ENCODE measurements around the gene MAML3. TPM values are rescaled to one million over a fixed set of nuclear protein-coding genes. Genes with fewer than 3 reads are reported as not detected.

Gene MAML3
- total RNA-seq, 2 experiments from 2014 or later: 2.0 to 2.4 TPM

DNA sequence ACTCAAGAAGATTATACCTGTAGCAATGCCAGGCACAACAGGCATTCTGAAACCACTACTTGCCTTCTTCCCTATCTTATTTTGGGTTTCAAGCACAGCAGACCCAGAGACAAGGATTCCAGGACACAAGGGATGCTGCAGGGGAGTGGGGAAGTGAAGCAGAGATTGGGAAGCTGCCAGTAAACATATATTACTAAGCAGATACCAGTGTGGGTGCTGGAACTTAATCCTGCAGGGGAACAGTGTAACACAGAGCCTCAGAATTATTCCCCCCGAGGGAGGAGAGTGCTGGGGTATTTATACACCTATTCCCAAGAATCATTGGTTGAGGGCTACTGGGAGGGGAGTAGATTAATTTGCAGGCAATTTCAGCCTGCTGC, 33.3 kb upstream of the MAML3 start:
- DNase-seq (no peak), ATAC-seq (no peak)
- Mint-ChIP-seq H3K4me3 (no peak overlapping the region), H3K4me1 (ENCODE audit: low read depth) (no peaks in the 10 kb centered on the region), H3K27ac (no peak overlapping the region), H3K27me3 (peaks cover 1% of the 10 kb centered on the region), H3K9me3 (no peaks in the 10 kb centered on the region), H3K36me3 (ENCODE audit: low read depth) (no peaks in the 10 kb centered on the region)
- CTCF ChIA-PET: no interaction called here
- POLR2A ChIA-PET: no interaction called here
- intact Hi-C loops (cut with micrococcal nuclease): no loop called here
- TF ChIP-seq, protein P1, sequence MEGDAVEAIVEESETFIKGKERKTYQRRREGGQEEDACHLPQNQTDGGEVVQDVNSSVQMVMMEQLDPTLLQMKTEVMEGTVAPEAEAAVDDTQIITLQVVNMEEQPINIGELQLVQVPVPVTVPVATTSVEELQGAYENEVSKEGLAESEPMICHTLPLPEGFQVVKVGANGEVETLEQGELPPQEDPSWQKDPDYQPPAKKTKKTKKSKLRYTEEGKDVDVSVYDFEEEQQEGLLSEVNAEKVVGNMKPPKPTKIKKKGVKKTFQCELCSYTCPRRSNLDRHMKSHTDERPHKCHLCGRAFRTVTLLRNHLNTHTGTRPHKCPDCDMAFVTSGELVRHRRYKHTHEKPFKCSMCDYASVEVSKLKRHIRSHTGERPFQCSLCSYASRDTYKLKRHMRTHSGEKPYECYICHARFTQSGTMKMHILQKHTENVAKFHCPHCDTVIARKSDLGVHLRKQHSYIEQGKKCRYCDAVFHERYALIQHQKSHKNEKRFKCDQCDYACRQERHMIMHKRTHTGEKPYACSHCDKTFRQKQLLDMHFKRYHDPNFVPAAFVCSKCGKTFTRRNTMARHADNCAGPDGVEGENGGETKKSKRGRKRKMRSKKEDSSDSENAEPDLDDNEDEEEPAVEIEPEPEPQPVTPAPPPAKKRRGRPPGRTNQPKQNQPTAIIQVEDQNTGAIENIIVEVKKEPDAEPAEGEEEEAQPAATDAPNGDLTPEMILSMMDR (IDR thresholded peaks at IDR 0.05): no peak

GRCh38 chr4:140186651-140187315, 32.8 kb upstream of the MAML3 start:
- POLR2A ChIA-PET: no interaction called here
- ATAC-seq: no peak

GRCh38 chr4:140186082-140186438, 32.1 kb upstream of the MAML3 start:
- H3K36me3 Mint-ChIP-seq (ENCODE audit: low read depth): no peaks in the 10 kb centered on the region
- DNase-seq: no peak
- H3K27ac Mint-ChIP-seq: no peak overlapping the region
- POLR2A ChIA-PET: no interaction called here
- H3K9me3 Mint-ChIP-seq: no peaks in the 10 kb centered on the region
- ATAC-seq: no peak
- TF ChIP-seq, protein P1 (IDR thresholded peaks at IDR 0.05): no peak
- no peaks in the 10 kb centered on the region for H3K4me1 Mint-ChIP-seq (ENCODE audit: low read depth)
- CTCF ChIA-PET: interaction anchor here (1.3 to 1.4 kb wide), 2 partner anchors 9 to 174 kb away, joined by 3 to 4 read pairs; no protein-coding TSS in a partner anchor
- intact Hi-C loops (cut with micrococcal nuclease): no loop called here
- H3K27me3 Mint-ChIP-seq: peaks cover 1% of the 10 kb centered on the region
- no peak overlapping the region for H3K4me3 Mint-ChIP-seq

More at GRCh38 chr4:140186651-140187315, 32.8 kb upstream of the MAML3 start:
- TF ChIP-seq, protein P1 (IDR thresholded peaks at IDR 0.05): no peak
- no peak overlapping the region for H3K4me3 Mint-ChIP-seq
- intact Hi-C loops (cut with micrococcal nuclease): no loop called here
- CTCF ChIA-PET: interaction anchor here (1.4 kb wide), 1 partner anchor 9 kb away, joined by 3 read pairs; no protein-coding TSS in a partner anchor
- H3K36me3 Mint-ChIP-seq (ENCODE audit: low read depth): no peaks in the 10 kb centered on the region
- H3K4me1 Mint-ChIP-seq (ENCODE audit: low read depth): no peaks in the 10 kb centered on the region
- no peak for DNase-seq
- no peak overlapping the region for H3K27ac Mint-ChIP-seq
- H3K9me3 Mint-ChIP-seq: no peaks in the 10 kb centered on the region
- peaks cover 1% of the 10 kb centered on the region for H3K27me3 Mint-ChIP-seq

DNA sequence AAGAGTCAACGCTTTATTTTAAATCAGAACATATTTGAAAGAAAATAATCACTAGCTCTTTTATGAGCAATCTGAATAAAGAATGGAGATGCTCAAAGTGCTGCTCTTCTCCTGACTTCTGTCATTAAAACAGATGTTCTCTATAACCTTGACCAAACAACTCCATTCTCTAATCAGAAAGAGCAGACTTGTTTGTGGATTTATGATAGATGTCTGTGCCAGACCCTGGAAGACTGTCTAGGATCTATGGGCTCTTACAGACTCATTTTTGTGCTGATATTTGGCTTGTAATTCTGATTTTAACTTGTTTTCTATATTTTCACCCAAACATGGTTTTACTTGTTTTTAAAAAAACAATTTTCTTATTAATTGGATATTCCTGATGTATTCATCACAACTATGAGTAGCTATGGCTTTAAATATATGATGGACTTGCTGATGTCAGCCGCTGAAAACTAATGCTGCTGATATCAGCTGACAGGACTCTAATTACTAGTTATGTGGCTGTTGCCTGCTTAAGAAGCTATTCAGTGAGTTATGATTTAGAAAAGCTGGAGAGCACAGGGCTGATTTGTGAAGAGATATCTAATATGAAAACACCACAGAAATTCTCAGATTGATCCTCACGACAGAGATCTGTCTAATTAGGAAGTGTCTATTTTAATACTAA, 31.6 kb upstream of the MAML3 start:
- peaks cover 1% of the 10 kb centered on the region for H3K27me3 Mint-ChIP-seq
- H3K4me1 Mint-ChIP-seq (ENCODE audit: low read depth): no peaks in the 10 kb centered on the region
- ChIA-PET CTCF (interaction anchor here (1.3 to 1.4 kb wide), 2 partner anchors 8 to 173 kb away, joined by 3 to 4 read pairs; no protein-coding TSS in a partner anchor), POLR2A (no interaction called here)
- no peak overlapping the region for H3K4me3 Mint-ChIP-seq
- intact Hi-C loops (cut with micrococcal nuclease): no loop called here
- H3K27ac Mint-ChIP-seq: no peak overlapping the region
- H3K36me3 Mint-ChIP-seq (ENCODE audit: low read depth): no peaks in the 10 kb centered on the region
- no peaks in the 10 kb centered on the region for H3K9me3 Mint-ChIP-seq
- TF ChIP-seq, protein P1 (IDR thresholded peaks at IDR 0.05): no peak
- ATAC-seq (no peak), DNase-seq (no peak)

GRCh38 chr4:140183270-140183669, 29.3 kb upstream of the MAML3 start:
- ChIA-PET CTCF (no interaction called here), POLR2A (no interaction called here)
- intact Hi-C loops (cut with micrococcal nuclease): no loop called here
- DNase-seq (no peak), ATAC-seq (no peak)
- no peaks in the 10 kb centered on the region for H3K4me1 Mint-ChIP-seq (ENCODE audit: low read depth)
- TF ChIP-seq, protein P1 (IDR thresholded peaks at IDR 0.05): no peak
- H3K27ac Mint-ChIP-seq: no peak overlapping the region
- no peaks in the 10 kb centered on the region for H3K36me3 Mint-ChIP-seq (ENCODE audit: low read depth)
- H3K9me3 Mint-ChIP-seq: no peaks in the 10 kb centered on the region
- no peak overlapping the region for H3K4me3 Mint-ChIP-seq
- H3K27me3 Mint-ChIP-seq: peaks cover 6% of the 10 kb centered on the region

Measured in activated CD8-positive, alpha-beta T cell treated with anti-CD3 and anti-CD28 coated beads for 36 hours (primary cell).